Measurements from ENCODE around the gene PLEKHG7. TPM values are rescaled to one million over a fixed set of nuclear protein-coding genes. Genes with fewer than 3 reads are reported as not detected.

Gene PLEKHG7
- total RNA-seq, 1 experiment from 2014 or later, result not detected

- ChIA-PET CTCF (no interaction called here), POLR2A (ENCODE audit: low non-redundant PET) (no interaction called here)
- Histone ChIP-seq H3K36me3 (ENCODE audit: insufficient read depth, low read length, poor library complexity, severe bottlenecking) (no peaks in the 10 kb centered on the region), H3K27ac (ENCODE audit: low read depth, low read length, poor library complexity, severe bottlenecking) (no peak overlapping the region), H3K27me3 (replicated peaks; ENCODE audit: insufficient read depth, low read depth, low read length, poor library complexity) (no peaks in the 10 kb centered on the region), H3K9me3 (ENCODE audit: low read depth, low read length, poor library complexity, severe bottlenecking) (no peaks in the 10 kb centered on the region), H3K4me3 (ENCODE audit: low read depth, low read length, poor library complexity, severe bottlenecking) (no peak overlapping the region), H3K4me1 (ENCODE audit: insufficient read depth, low read length, poor library complexity, severe bottlenecking) (no peaks in the 10 kb centered on the region)
- TF ChIP-seq EZH2 (IDR thresholded peaks at IDR 0.05; ENCODE audit: borderline replicate concordance, low read depth, low read length, poor library complexity, severe bottlenecking) (no peak), CTCF (conservative IDR thresholded peaks at IDR 0.05; ENCODE audit: low read depth, low read length) (no peak)
- no peak for DNase-seq (ENCODE audit: low spot score)
- intact Hi-C loops (cut with micrococcal nuclease; ENCODE audit: unreplicated experiment), result no loop called here
- BruUV-seq (replicated peaks), result no TSS peak
Observed at GRCh38 chr12:92701441-92701840, 1.3 kb upstream of the PLEKHG7 start.

GRCh38 chr12:92703786-92704185, 997 bp downstream of the PLEKHG7 start:
- no peak overlapping the region for H3K4me3 ChIP-seq (ENCODE audit: low read depth, low read length, poor library complexity, severe bottlenecking)
- H3K36me3 ChIP-seq (ENCODE audit: insufficient read depth, low read length, poor library complexity, severe bottlenecking), result no peaks in the 10 kb centered on the region
- DNase-seq (ENCODE audit: low spot score), result no peak
- POLR2A ChIA-PET (ENCODE audit: low non-redundant PET), result no interaction called here
- BruUV-seq (replicated peaks), result no TSS peak
- H3K9me3 ChIP-seq (ENCODE audit: low read depth, low read length, poor library complexity, severe bottlenecking), result no peaks in the 10 kb centered on the region
- intact Hi-C loops (cut with micrococcal nuclease; ENCODE audit: unreplicated experiment), result no loop called here
- TF ChIP-seq CTCF (conservative IDR thresholded peaks at IDR 0.05; ENCODE audit: low read depth, low read length), result no peak
- TF ChIP-seq EZH2 (IDR thresholded peaks at IDR 0.05; ENCODE audit: borderline replicate concordance, low read depth, low read length, poor library complexity, severe bottlenecking), result no peak
- CTCF ChIA-PET, result no interaction called here
- H3K4me1 ChIP-seq (ENCODE audit: insufficient read depth, low read length, poor library complexity, severe bottlenecking), result no peaks in the 10 kb centered on the region
- H3K27ac ChIP-seq (ENCODE audit: low read depth, low read length, poor library complexity, severe bottlenecking), result no peak overlapping the region
- H3K27me3 ChIP-seq (replicated peaks; ENCODE audit: insufficient read depth, low read depth, low read length, poor library complexity), result no peaks in the 10 kb centered on the region

- ChIA-PET CTCF (no interaction called here), POLR2A (ENCODE audit: low non-redundant PET) (no interaction called here)
- intact Hi-C loops (cut with micrococcal nuclease; ENCODE audit: unreplicated experiment), result no loop called here
- TF ChIP-seq CTCF (conservative IDR thresholded peaks at IDR 0.05; ENCODE audit: low read depth, low read length) (no peak), EZH2 (IDR thresholded peaks at IDR 0.05; ENCODE audit: borderline replicate concordance, low read depth, low read length, poor library complexity, severe bottlenecking) (no peak)
- BruUV-seq (replicated peaks), result no TSS peak
- no peak overlapping the region for H3K27ac ChIP-seq (ENCODE audit: low read depth, low read length, poor library complexity, severe bottlenecking)
- no peaks in the 10 kb centered on the region for H3K27me3 ChIP-seq (replicated peaks; ENCODE audit: insufficient read depth, low read depth, low read length, poor library complexity)
- H3K4me3 ChIP-seq (ENCODE audit: low read depth, low read length, poor library complexity, severe bottlenecking), result no peak overlapping the region
- no peaks in the 10 kb centered on the region for H3K4me1 ChIP-seq (ENCODE audit: insufficient read depth, low read length, poor library complexity, severe bottlenecking)
- DNase-seq (ENCODE audit: low spot score), result no peak
- H3K36me3 ChIP-seq (ENCODE audit: insufficient read depth, low read length, poor library complexity, severe bottlenecking), result no peaks in the 10 kb centered on the region
- H3K9me3 ChIP-seq (ENCODE audit: low read depth, low read length, poor library complexity, severe bottlenecking), result no peaks in the 10 kb centered on the region
Observed at GRCh38 chr12:92706594-92706993, 3.8 kb downstream of the PLEKHG7 start.

Measured in A673 (cell line).